HepG2 (cell line): ENCODE results near the gene CHD9NB. TPM values are rescaled to one million over a fixed set of nuclear protein-coding genes. Genes with fewer than 3 reads are reported as not detected.

Source experiments
- DPF2 ChIP-seq: sonication (generic); formaldehyde crosslinking; IDR thresholded peaks from 2 replicates; pipeline ENCODE4 v1.4.0; 2020; ENCODE audit warnings: mild to moderate bottlenecking, low read depth, missing genetic modification reagents, borderline replicate concordance
- FOXA1 ChIP-seq, 2 experiments: fragments of 450-650 bp in 1 of 2; sonication (generic) in 1 of 2; formaldehyde crosslinking in 1 of 2; IDR thresholded peaks; 2 replicates each; pipeline versions ENCODE4 v1.4.0 to v1.6.1; 2016 to 2020; ENCODE audit warnings: missing genetic modification reagents in 1 of 2
- GZF1 ChIP-seq: sonication (generic); formaldehyde crosslinking; IDR thresholded peaks from 2 replicates; pipeline ENCODE4 v1.5.1; 2020; ENCODE audit warnings: mild to moderate bottlenecking, missing genetic modification reagents
- LCORL ChIP-seq, 2 experiments: fragments of 450-650 bp in 1 of 2; sonication (generic) in 1 of 2; formaldehyde crosslinking in 1 of 2; IDR thresholded peaks; 2 replicates each; pipeline versions ENCODE4 v1.5.0 to v1.6.1; 2017 to 2020; ENCODE audit warnings: antibody characterized with exemption in 1 of 2, missing genetic modification reagents in 1 of 2
- MBNL3 ChIP-seq: fragments of 250-450 bp; sonication (Bioruptor Pico); conservative IDR thresholded peaks from 2 replicates; pipeline ENCODE4 v1.8.0; 2022; ENCODE audit warnings: mild to moderate bottlenecking, inconsistent platforms
- REL ChIP-seq: sonication (generic); formaldehyde crosslinking; conservative IDR thresholded peaks from 2 replicates; pipeline ENCODE4 v1.8.0; 2022; ENCODE audit warnings: mild to moderate bottlenecking, missing genetic modification reagents, moderate library complexity
- RERE ChIP-seq: IDR thresholded peaks from 2 replicates; pipeline ENCODE4 v1.6.1; 2016; ENCODE audit warnings: low read depth, missing genetic modification reagents, missing compliant biosample characterization
- SAFB2 ChIP-seq: sonication (generic); formaldehyde crosslinking; IDR thresholded peaks from 2 replicates; pipeline ENCODE4 v1.5.1; 2020; ENCODE audit warnings: missing genetic modification reagents, low read depth, mild to moderate bottlenecking, borderline replicate concordance
- SNAPC2 ChIP-seq: sonication (generic); formaldehyde crosslinking; IDR thresholded peaks from 2 replicates; pipeline ENCODE4 v1.8.1; 2022; ENCODE audit warnings: mild to moderate bottlenecking, missing genetic modification reagents
- STAT5B ChIP-seq: sonication (generic); formaldehyde crosslinking; IDR thresholded peaks from 2 replicates; pipeline ENCODE4 v1.4.0; 2020; ENCODE audit warnings: missing genetic modification reagents
- TIGD3 ChIP-seq: sonication (generic); formaldehyde crosslinking; IDR thresholded peaks from 2 replicates; pipeline ENCODE4 v1.5.1; 2020; ENCODE audit warnings: mild to moderate bottlenecking, missing genetic modification reagents, borderline replicate concordance
- TRIM22 ChIP-seq: fragments of 450-650 bp; IDR thresholded peaks from 2 replicates; pipeline ENCODE4 v1.6.1; 2017
- ZBTB14 ChIP-seq: sonication (generic); formaldehyde crosslinking; IDR thresholded peaks from 2 replicates; pipeline ENCODE4 v1.4.0; 2020; ENCODE audit warnings: missing genetic modification reagents
- ZBTB25 ChIP-seq: IDR thresholded peaks from 2 replicates; pipeline ENCODE4 v1.6.1; 2018; ENCODE audit warnings: missing genetic modification reagents
- ZNF17 ChIP-seq: sonication (generic); formaldehyde crosslinking; IDR thresholded peaks from 2 replicates; pipeline ENCODE4 v1.5.0; 2020; ENCODE audit warnings: mild to moderate bottlenecking, missing genetic modification reagents
- ZNF878 ChIP-seq: sonication (generic); formaldehyde crosslinking; IDR thresholded peaks from 2 replicates; pipeline ENCODE4 v1.8.1; 2023; ENCODE audit warnings: mild to moderate bottlenecking, missing genetic modification reagents, moderate library complexity
- polyA plus RNA-seq, 8 experiments: library from polyadenylated mRNA; depleted of rRNA in 3 of 8; stranded (reverse) in 7 of 8; unstranded in 1 of 8; fragments of >200 nt; fragmentation: Illumina TruSeq in 4 of 8; extraction: Trizol in 4 of 8; gene quantifications; 2 replicates each; pipeline versions ENCODE4 v1.2.1 to v1.2.3, GENCODE V29; 2011 to 2016; ENCODE audit warnings: low read depth in 4 of 8, missing spikeins in 1 of 8, mixed read lengths in 1 of 8; ENCODE audit not compliant: insufficient read depth in 1 of 8
- total RNA-seq, 5 experiments: library from RNA; depleted of rRNA; stranded (reverse); fragments of >200 nt; fragmentation: Illumina TruSeq; extraction: Trizol; gene quantifications; 2 replicates each; pipeline ENCODE4 v1.2.3, GENCODE V29; 2016; ENCODE audit warnings: low read depth in 1 of 5

CHD9NB gene
- total and polyA plus RNA-seq, 2 of the 13 experiments (the other 11 are each of a cell fraction or from before 2014, with no cell fraction given): 0.17 to 0.18 TPM

- TF ChIP-seq TRIM22 (no peak), FOXA1 (IDR thresholded peaks at IDR 0.05) (no peak), FOXA1 (CRISPR knock-in tag; IDR thresholded peaks at IDR 0.05) (no peak), SAFB2 (CRISPR knock-in tag) (no peak), LCORL (IDR thresholded peaks at IDR 0.05) (no peak), LCORL (CRISPR knock-in tag; IDR thresholded peaks at IDR 0.05) (no peak), DPF2 (no peak; the same call in 1 of the 2 replicates), MBNL3 (CRISPR knock-in tag) (no peak), ZBTB14 (CRISPR knock-in tag) (no peak), REL (CRISPR knock-in tag) (no peak), ZNF17 (no peak), RERE (CRISPR knock-in tag) (no peak), STAT5B (CRISPR knock-in tag) (no peak), ZBTB25 (CRISPR knock-in tag) (no peak), TIGD3 (CRISPR knock-in tag) (no peak), GZF1 (CRISPR knock-in tag) (no peak), ZNF878 (CRISPR knock-in tag) (no peak), SNAPC2 (CRISPR knock-in tag) (no peak)
Observed at GRCh38 chr16:53061701-53062159, 9.0 kb upstream of the CHD9NB start (continued).
